Activated CD8-positive, alpha-beta T cell treated with anti-CD3 and anti-CD28 coated beads for 36 hours (primary cell): Measurements from ENCODE around the gene INPP4A. TPM values are rescaled to one million over a fixed set of nuclear protein-coding genes. Genes with fewer than 3 reads are reported as not detected.

ENCODE experiments used
- ATAC-seq: fragments of 200-7000 bp; cut with Tn5 transposase; one replicate; pipeline ENCODE4 v1.10.0; 2021; ENCODE audit warnings: mild to moderate bottlenecking, moderate library complexity
- CTCF ChIA-PET: fragments of 350-600 bp; sonication (Branson Sonifier 250); formaldehyde crosslinking; loops from one replicate; lab custom pipeline; 2021; ENCODE audit warnings: antibody characterized with exemption; lab: Charles Lee
- POLR2A ChIA-PET: fragments of 350-600 bp; sonication (Branson Sonifier 250); formaldehyde crosslinking; loops from one replicate; lab custom pipeline; 2021; ENCODE audit warnings: antibody characterized with exemption; lab: Charles Lee
- DNase-seq: peaks from one replicate; pipeline ENCODE4 v3.0.0-alpha.2; 2020
- H3K27ac Mint-ChIP-seq: one replicate; pipeline ENCODE4 v1.8.0; 2021; ENCODE audit warnings: mild to moderate bottlenecking, mixed read lengths
- H3K27me3 Mint-ChIP-seq: one replicate; pipeline ENCODE4 v1.8.0; 2021; ENCODE audit warnings: mixed read lengths
- H3K36me3 Mint-ChIP-seq: one replicate; pipeline ENCODE4 v1.8.0; 2021; ENCODE audit warnings: low read depth, mixed read lengths
- H3K4me1 Mint-ChIP-seq: one replicate; pipeline ENCODE4 v1.8.0; 2021; ENCODE audit warnings: low read depth, mixed read lengths
- H3K4me3 Mint-ChIP-seq: one replicate; pipeline ENCODE4 v1.8.0; 2021; ENCODE audit warnings: mild to moderate bottlenecking, moderate library complexity, mixed read lengths
- H3K9me3 Mint-ChIP-seq: one replicate; pipeline ENCODE4 v1.8.0; 2021; ENCODE audit warnings: mixed read lengths
- CTCF ChIP-seq: fragments of 200-600 bp; IDR thresholded peaks from one replicate; pipeline ENCODE4 v1.8.0; 2022; ENCODE audit warnings: antibody characterized with exemption, mild to moderate bottlenecking
- intact Hi-C: fragments of 100-400 bp; cut with micrococcal nuclease; formaldehyde crosslinking; loops from one replicate; pipeline ENCODE4 v1.10.0; 2022
- total RNA-seq, 2 experiments: library from RNA; stranded (reverse); gene quantifications; one replicate each; pipeline ENCODE4 v1.2.3, GENCODE V29; 2021

Gene INPP4A
- total RNA-seq, 2 experiments from 2014 or later, result 46.7 to 46.9 TPM

DNA sequence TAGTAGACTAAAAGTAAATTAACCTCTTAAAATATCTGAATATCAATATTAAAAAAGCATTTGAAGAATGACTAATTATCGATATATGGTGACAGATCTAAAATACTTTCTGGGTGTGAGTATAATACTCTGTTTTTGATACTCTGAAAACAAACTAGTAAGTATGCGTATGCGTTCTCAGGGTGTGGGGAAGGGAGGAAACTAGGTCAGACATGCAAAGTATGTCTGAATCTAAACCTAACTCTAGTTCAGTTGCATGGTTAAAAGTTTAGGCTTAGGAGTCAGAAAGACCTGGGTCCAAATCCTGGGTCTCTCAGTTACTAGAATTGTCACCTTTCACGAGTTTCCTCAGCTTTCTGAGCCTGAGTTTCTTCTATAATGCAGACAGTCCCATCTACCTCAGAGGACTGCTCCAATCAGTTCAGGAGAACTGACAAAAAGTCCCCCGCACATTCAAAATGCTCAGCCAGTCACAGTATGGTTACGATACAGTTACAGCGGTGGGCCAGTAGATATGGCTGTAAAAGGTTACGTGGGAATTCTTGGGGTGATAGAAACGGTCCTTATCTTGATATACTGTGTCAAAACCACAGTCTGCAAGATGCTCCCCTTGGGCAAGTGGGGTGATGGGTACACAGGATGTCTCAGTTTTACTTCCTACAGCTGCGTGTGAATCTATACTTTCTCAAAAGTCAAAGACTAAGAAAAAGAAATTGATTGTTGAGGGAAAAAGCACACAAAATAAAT, 192.9 kb downstream of the INPP4A start:
- peak; percentile 75 for DNase-seq

DNA sequence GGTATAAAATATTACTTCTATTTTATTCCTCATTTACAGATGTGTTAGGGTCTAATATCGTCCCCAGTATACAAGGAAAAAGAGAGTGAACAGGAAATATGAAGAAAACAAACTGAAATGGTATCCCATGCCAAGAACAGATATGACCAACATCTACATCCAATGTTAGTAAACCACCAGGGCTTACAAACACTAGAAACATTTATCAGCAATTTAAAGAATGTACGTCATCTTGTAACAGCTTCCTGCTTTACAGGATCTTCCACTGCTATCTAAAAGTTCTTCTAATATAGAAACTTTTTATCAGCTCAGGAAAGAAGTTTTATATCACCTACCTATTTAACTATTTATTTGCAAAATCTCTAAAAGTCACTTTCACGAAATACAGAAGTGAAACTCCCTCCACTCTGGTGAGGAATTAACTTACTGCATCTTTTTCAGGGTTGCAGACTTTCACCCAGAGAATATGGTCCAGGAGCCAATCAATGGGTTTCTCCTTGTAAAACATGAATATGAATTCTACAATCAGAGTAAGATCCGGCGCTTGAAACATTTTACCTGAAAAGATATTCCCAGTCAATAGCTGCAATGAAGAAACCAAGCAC, 198.9 kb downstream of the INPP4A start:
- Mint-ChIP-seq H3K27me3 (no peaks in the 10 kb centered on the region), H3K4me3 (no peak overlapping the region), H3K9me3 (no peaks in the 10 kb centered on the region), H3K27ac (peak overlapping the region; percentile 37), H3K4me1 (peaks cover 20% of the 10 kb centered on the region), H3K36me3 (peaks cover 18% of the 10 kb centered on the region)
- no peak for TF ChIP-seq CTCF
- ChIA-PET CTCF (interaction anchor here (2.3 to 2.6 kb wide), 2 partner anchors 9 to 179 kb away, joined by 6 to 14 read pairs; no protein-coding TSS in a partner anchor), POLR2A (no interaction called here)
- ATAC-seq, result no peak
- DNase-seq, result no peak
- intact Hi-C loops, result no loop called here

More for the DNA sequence above, 192.9 kb downstream of the INPP4A start:
- H3K4me1 Mint-ChIP-seq, result peaks cover 40% of the 10 kb centered on the region
- peaks cover 37% of the 10 kb centered on the region for H3K36me3 Mint-ChIP-seq
- intact Hi-C loops, result no loop called here
- no peaks in the 10 kb centered on the region for H3K9me3 Mint-ChIP-seq
- POLR2A ChIA-PET, result interaction anchor here (0.9 to 1.5 kb wide), 2 partner anchors 12 to 94 kb away, joined by 3 to 5 read pairs; partner anchors contain the start of gene MGAT4A
- H3K4me3 Mint-ChIP-seq, result peak overlapping the region; percentile 51
- peak overlapping the region; percentile 88 for H3K27ac Mint-ChIP-seq
- H3K27me3 Mint-ChIP-seq, result no peaks in the 10 kb centered on the region
- CTCF ChIA-PET, result interaction anchor here (5.4 kb wide), 1 partner anchor 11 kb away, joined by 21 read pairs; no protein-coding TSS in a partner anchor
- no peak for TF ChIP-seq CTCF
- ATAC-seq, result peak; percentile 79

Other genes starting within 250 kb of the INPP4A start
- not detected for gene CNGA3, start 98.4 kb upstream of the INPP4A start, total RNA-seq
- gene COA5, start 163.7 kb downstream of the INPP4A start, total RNA-seq, result 10 to 100 TPM; 27.5 to 32.7 TPM
- 10 to 100 TPM; 24.8 to 28.3 TPM for gene UNC50, start 163.7 kb downstream of the INPP4A start, total RNA-seq